ENCODE results near the gene ETV6. TPM values are rescaled to one million over a fixed set of nuclear protein-coding genes. Genes with fewer than 3 reads are reported as not detected.

Gene ETV6
- total and polyA plus RNA-seq, 9 of the 15 experiments (the other 6 are each of a cell fraction or from before 2014, with no cell fraction given) = 0.81 to 12.7 (median 4.1) TPM

DNA sequence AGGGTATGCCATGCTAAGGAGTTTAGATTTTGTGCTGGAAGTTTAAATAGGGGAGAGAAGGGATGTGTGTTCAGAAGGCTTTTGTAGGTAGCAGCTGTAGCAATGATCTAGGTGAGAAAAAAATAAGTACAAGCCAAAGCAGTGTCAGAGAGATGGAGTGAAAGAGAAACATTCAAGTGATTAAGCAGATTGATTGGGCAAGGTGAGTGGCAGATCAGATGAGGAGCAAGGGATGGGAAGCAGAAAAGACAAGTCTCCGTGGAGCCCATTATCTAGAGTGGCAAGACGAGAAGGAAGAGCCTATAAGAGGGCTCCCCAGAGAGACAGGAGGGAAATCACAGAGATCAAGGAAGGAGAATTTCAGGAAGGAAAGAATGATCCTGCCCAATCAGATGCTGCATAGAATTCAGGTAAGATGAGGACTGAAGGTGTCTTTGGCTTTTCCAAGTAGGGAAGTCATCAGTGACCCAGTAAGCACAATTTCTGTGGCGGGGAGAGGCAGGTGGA is 133.5 kb downstream of the ETV6 start:
- Histone ChIP-seq H4K20me1 (replicated peaks; ENCODE audit: control insufficient read depth, insufficient read depth, low read length) (no peaks in the 10 kb centered on the region), H3K4me3 (no peak overlapping the region), H3K79me2 (ENCODE audit: control insufficient read depth, insufficient read depth, low read length) (no peaks in the 10 kb centered on the region; the same call in 2 of the 3 replicates), H3K9me1 (ENCODE audit: control insufficient read depth, insufficient read depth, low read length) (no peaks in the 10 kb centered on the region), H3K36me3 (ENCODE audit: control insufficient read depth, insufficient read depth, low read length) (no peaks in the 10 kb centered on the region), H3K9ac (ENCODE audit: insufficient read depth in 1 of 2, low read depth in 2 of 2, low read length in 2 of 2) (no peak overlapping the region), H3K9me3 (replicated peaks; ENCODE audit: control insufficient read depth, insufficient read depth, low read depth, low read length) (no peaks in the 10 kb centered on the region), H3K4me1 (replicated peaks in 1 of 2; ENCODE audit: control insufficient read depth in 2 of 2, insufficient read depth in 2 of 2, low read length in 2 of 2) (no peaks in the 10 kb centered on the region; a peak in 1 of 5 replicates), H2AFZ (ENCODE audit: low read depth, low read length) (no peak overlapping the region), H3K27ac (ENCODE audit: extremely low read depth, low read depth, low read length) (no peak overlapping the region), H3K27me3 (ENCODE audit: control insufficient read depth in 2 of 2, insufficient read depth in 2 of 2, low read length in 2 of 2) (no peaks in the 10 kb centered on the region), H3K4me2 (ENCODE audit: insufficient read depth, low read length) (no peak overlapping the region)
- in situ Hi-C loops (cut with MboI) (no loop called here), intact Hi-C loops (cut with micrococcal nuclease) (no loop called here)
- ATAC-seq = no peak
- FAIRE-seq = no peak
- DNase-seq (ENCODE audit: extremely low read depth in 1 of 4, low spot score in 3 of 4) = no peak
- CTCF ChIA-PET (ENCODE audit: low intra/inter-chr PET ratio) = no interaction called here
- BruUV-seq (replicated peaks) = no TSS peak
- POLR2A ChIA-PET = no interaction called here
- TF ChIP-seq ZNF133 (CRISPR knock-in tag; IDR thresholded peaks at IDR 0.05) (no peak), PHF21A (IDR thresholded peaks at IDR 0.05; ENCODE audit: borderline replicate concordance, low read depth) (no peak), ETV6 (IDR thresholded peaks at IDR 0.05; ENCODE audit: borderline replicate concordance in 1 of 2, low read depth in 2 of 2, low read length in 1 of 2) (no peak), ETV6 (CRISPR knock-in tag; IDR thresholded peaks at IDR 0.05; ENCODE audit: borderline replicate concordance) (no peak), ZNF444 (CRISPR knock-in tag; IDR thresholded peaks at IDR 0.05) (no peak), FOS (IDR thresholded peaks at IDR 0.05; ENCODE audit: extremely low read depth, insufficient read length) (no peak), RHOXF2B (CRISPR knock-in tag; conservative IDR thresholded peaks at IDR 0.05) (no peak), MTA3 (IDR thresholded peaks at IDR 0.05; ENCODE audit: borderline replicate concordance) (no peak)
- TF ChIP-seq, protein P1, sequence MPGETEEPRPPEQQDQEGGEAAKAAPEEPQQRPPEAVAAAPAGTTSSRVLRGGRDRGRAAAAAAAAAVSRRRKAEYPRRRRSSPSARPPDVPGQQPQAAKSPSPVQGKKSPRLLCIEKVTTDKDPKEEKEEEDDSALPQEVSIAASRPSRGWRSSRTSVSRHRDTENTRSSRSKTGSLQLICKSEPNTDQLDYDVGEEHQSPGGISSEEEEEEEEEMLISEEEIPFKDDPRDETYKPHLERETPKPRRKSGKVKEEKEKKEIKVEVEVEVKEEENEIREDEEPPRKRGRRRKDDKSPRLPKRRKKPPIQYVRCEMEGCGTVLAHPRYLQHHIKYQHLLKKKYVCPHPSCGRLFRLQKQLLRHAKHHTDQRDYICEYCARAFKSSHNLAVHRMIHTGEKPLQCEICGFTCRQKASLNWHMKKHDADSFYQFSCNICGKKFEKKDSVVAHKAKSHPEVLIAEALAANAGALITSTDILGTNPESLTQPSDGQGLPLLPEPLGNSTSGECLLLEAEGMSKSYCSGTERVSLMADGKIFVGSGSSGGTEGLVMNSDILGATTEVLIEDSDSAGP (CRISPR knock-in tag; IDR thresholded peaks at IDR 0.05) = no peak
- TF ChIP-seq, protein P2, sequence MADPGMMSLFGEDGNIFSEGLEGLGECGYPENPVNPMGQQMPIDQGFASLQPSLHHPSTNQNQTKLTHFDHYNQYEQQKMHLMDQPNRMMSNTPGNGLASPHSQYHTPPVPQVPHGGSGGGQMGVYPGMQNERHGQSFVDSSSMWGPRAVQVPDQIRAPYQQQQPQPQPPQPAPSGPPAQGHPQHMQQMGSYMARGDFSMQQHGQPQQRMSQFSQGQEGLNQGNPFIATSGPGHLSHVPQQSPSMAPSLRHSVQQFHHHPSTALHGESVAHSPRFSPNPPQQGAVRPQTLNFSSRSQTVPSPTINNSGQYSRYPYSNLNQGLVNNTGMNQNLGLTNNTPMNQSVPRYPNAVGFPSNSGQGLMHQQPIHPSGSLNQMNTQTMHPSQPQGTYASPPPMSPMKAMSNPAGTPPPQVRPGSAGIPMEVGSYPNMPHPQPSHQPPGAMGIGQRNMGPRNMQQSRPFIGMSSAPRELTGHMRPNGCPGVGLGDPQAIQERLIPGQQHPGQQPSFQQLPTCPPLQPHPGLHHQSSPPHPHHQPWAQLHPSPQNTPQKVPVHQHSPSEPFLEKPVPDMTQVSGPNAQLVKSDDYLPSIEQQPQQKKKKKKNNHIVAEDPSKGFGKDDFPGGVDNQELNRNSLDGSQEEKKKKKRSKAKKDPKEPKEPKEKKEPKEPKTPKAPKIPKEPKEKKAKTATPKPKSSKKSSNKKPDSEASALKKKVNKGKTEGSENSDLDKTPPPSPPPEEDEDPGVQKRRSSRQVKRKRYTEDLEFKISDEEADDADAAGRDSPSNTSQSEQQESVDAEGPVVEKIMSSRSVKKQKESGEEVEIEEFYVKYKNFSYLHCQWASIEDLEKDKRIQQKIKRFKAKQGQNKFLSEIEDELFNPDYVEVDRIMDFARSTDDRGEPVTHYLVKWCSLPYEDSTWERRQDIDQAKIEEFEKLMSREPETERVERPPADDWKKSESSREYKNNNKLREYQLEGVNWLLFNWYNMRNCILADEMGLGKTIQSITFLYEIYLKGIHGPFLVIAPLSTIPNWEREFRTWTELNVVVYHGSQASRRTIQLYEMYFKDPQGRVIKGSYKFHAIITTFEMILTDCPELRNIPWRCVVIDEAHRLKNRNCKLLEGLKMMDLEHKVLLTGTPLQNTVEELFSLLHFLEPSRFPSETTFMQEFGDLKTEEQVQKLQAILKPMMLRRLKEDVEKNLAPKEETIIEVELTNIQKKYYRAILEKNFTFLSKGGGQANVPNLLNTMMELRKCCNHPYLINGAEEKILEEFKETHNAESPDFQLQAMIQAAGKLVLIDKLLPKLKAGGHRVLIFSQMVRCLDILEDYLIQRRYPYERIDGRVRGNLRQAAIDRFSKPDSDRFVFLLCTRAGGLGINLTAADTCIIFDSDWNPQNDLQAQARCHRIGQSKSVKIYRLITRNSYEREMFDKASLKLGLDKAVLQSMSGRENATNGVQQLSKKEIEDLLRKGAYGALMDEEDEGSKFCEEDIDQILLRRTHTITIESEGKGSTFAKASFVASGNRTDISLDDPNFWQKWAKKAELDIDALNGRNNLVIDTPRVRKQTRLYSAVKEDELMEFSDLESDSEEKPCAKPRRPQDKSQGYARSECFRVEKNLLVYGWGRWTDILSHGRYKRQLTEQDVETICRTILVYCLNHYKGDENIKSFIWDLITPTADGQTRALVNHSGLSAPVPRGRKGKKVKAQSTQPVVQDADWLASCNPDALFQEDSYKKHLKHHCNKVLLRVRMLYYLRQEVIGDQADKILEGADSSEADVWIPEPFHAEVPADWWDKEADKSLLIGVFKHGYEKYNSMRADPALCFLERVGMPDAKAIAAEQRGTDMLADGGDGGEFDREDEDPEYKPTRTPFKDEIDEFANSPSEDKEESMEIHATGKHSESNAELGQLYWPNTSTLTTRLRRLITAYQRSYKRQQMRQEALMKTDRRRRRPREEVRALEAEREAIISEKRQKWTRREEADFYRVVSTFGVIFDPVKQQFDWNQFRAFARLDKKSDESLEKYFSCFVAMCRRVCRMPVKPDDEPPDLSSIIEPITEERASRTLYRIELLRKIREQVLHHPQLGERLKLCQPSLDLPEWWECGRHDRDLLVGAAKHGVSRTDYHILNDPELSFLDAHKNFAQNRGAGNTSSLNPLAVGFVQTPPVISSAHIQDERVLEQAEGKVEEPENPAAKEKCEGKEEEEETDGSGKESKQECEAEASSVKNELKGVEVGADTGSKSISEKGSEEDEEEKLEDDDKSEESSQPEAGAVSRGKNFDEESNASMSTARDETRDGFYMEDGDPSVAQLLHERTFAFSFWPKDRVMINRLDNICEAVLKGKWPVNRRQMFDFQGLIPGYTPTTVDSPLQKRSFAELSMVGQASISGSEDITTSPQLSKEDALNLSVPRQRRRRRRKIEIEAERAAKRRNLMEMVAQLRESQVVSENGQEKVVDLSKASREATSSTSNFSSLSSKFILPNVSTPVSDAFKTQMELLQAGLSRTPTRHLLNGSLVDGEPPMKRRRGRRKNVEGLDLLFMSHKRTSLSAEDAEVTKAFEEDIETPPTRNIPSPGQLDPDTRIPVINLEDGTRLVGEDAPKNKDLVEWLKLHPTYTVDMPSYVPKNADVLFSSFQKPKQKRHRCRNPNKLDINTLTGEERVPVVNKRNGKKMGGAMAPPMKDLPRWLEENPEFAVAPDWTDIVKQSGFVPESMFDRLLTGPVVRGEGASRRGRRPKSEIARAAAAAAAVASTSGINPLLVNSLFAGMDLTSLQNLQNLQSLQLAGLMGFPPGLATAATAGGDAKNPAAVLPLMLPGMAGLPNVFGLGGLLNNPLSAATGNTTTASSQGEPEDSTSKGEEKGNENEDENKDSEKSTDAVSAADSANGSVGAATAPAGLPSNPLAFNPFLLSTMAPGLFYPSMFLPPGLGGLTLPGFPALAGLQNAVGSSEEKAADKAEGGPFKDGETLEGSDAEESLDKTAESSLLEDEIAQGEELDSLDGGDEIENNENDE (IDR thresholded peaks at IDR 0.05; ENCODE audit: low read depth, low read length) = no peak
- WGBS (ENCODE audit: insufficient coverage, low coverage, missing lambda C conversion rate) = 52% methylated on average over 2 of the region's 3 CpGs
